H1 (cell line): Measurements from ENCODE around the gene SFMBT2. TPM values are rescaled to one million over a fixed set of nuclear protein-coding genes. Genes with fewer than 3 reads are reported as not detected.

Experiments
- CTCF ChIA-PET: fragments of 300-600 bp; sonication (Branson Sonifier 250); formaldehyde crosslinking; loops from one replicate; lab custom pipeline; 2021; ENCODE audit not compliant: partially characterized antibody; lab: Charles Lee
- POLR2A ChIA-PET: fragments of 300-600 bp; sonication (Branson Sonifier 250); formaldehyde crosslinking; loops from one replicate; lab custom pipeline; 2021; ENCODE audit warnings: inconsistent platforms; ENCODE audit not compliant: partially characterized antibody; lab: Charles Lee
- DNase-seq, 2 experiments: peaks; one replicate each; pipeline versions ENCODE4 v3.0.0 to v3.0.0-alpha.2; 2010 to 2022; ENCODE audit warnings: low spot score in 2 of 2, low read depth in 1 of 2, mixed read lengths in 1 of 2
- FAIRE-seq: peaks from 2 replicates; lab custom pipeline; 2011; peaks lifted over from hg19 to GRCh38; lab: Jason Lieb, UNC
- H2AFZ ChIP-seq: 2 replicates; pipeline ENCODE4 v1.8.1; 2012; ENCODE audit warnings: low read length, inconsistent platforms
- H2AK5ac ChIP-seq: 2 replicates; pipeline ENCODE4 v1.6.1; 2013; ENCODE audit warnings: low read depth, low read length
- H2BK120ac ChIP-seq: replicated peaks from 2 replicates; pipeline ENCODE3; 2013; ENCODE audit warnings: low read depth, low read length, inconsistent platforms
- H2BK12ac ChIP-seq: 2 replicates; pipeline ENCODE4 v1.6.1; 2013; ENCODE audit warnings: low read depth, low read length
- H2BK15ac ChIP-seq: 2 replicates; pipeline ENCODE4 v1.6.1; 2013; ENCODE audit warnings: low read length
- H2BK20ac ChIP-seq: 2 replicates; pipeline ENCODE4 v1.6.1; 2013; ENCODE audit warnings: low read length
- H2BK5ac ChIP-seq: 2 replicates; pipeline ENCODE4 v1.6.1; 2013; ENCODE audit warnings: low read depth, low read length
- H3K14ac ChIP-seq: 2 replicates; pipeline ENCODE4 v1.6.1; 2013; ENCODE audit warnings: inconsistent platforms; ENCODE audit not compliant: insufficient read length
- H3K18ac ChIP-seq: 2 replicates; pipeline ENCODE4 v1.6.1; 2013; ENCODE audit warnings: low read length; ENCODE audit errors: extremely low read depth
- H3K23ac ChIP-seq: 2 replicates; pipeline ENCODE4 v1.6.1; 2013; ENCODE audit warnings: inconsistent platforms; ENCODE audit not compliant: insufficient read length
- H3K23me2 ChIP-seq: 2 replicates; pipeline ENCODE4 v1.6.1; 2013; ENCODE audit warnings: low read depth, low read length
- H3K27ac ChIP-seq: 2 replicates; pipeline ENCODE4 v1.6.1; 2011; ENCODE audit warnings: low read depth, low read length, inconsistent platforms
- H3K27me3 ChIP-seq, 4 experiments: replicated peaks in 1 of 4; 1 replicate in 1 of 4; 2 replicates in 3 of 4; pipeline versions ENCODE4 v1.6.1 to v1.8.1; 2011 to 2013; ENCODE audit warnings: low read length in 3 of 4, mild to moderate bottlenecking in 3 of 4, inconsistent platforms in 2 of 4, mixed read lengths in 2 of 4, moderate library complexity in 1 of 4; ENCODE audit not compliant: control insufficient read depth in 3 of 4, insufficient read depth in 3 of 4; ENCODE audit errors: extremely low read depth in 1 of 4
- H3K36me3 ChIP-seq, 4 experiments: 2 replicates each; pipeline versions ENCODE4 v1.6.1 to v1.8.1; 2011 to 2013; ENCODE audit warnings: mild to moderate bottlenecking in 4 of 4, low read length in 3 of 4, moderate library complexity in 2 of 4, control low read depth in 1 of 4, inconsistent platforms in 1 of 4; ENCODE audit not compliant: insufficient read depth in 4 of 4, control insufficient read depth in 2 of 4
- H3K4ac ChIP-seq: replicated peaks from 2 replicates; pipeline ENCODE3; 2013; ENCODE audit warnings: low read length, low read depth, mixed read lengths, inconsistent platforms; ENCODE audit not compliant: insufficient read length
- H3K4me1 ChIP-seq, 4 experiments: replicated peaks in 1 of 4; 1 replicate in 1 of 4; 2 replicates in 3 of 4; pipeline versions ENCODE4 v1.6.1 to v1.8.1; 2011 to 2013; ENCODE audit warnings: low read length in 3 of 4, inconsistent platforms in 2 of 4, mixed read lengths in 1 of 4; ENCODE audit not compliant: insufficient read depth in 4 of 4, control insufficient read depth in 3 of 4
- H3K4me2 ChIP-seq, 2 experiments: 2 replicates each; pipeline versions ENCODE4 v1.6.1 to v1.8.1; 2011 to 2013; ENCODE audit warnings: low read depth in 2 of 2, low read length in 2 of 2, control low read depth in 1 of 2, inconsistent platforms in 1 of 2, mild to moderate bottlenecking in 1 of 2; ENCODE audit not compliant: insufficient read depth in 1 of 2
- H3K4me3 ChIP-seq, 4 experiments: fragments of 200-600, 300-600 bp in 1 of 4; sonication (generic), shearing (Covaris generic), sonication (Bioruptor Twin) in 1 of 4; 2 replicates each; pipeline versions ENCODE4 v1.5.1 to v1.8.1; 2011 to 2016; ENCODE audit warnings: low read length in 4 of 4, low read depth in 3 of 4, control low read depth in 2 of 4, inconsistent platforms in 2 of 4, mild to moderate bottlenecking in 2 of 4, mixed read lengths in 1 of 4, moderate library complexity in 1 of 4; ENCODE audit not compliant: insufficient read depth in 2 of 4; ENCODE audit errors: extremely low read depth in 1 of 4
- H3K56ac ChIP-seq: replicated peaks from 2 replicates; pipeline ENCODE3; 2013; ENCODE audit warnings: low read depth, mild to moderate bottlenecking, mixed read lengths, low read length, inconsistent platforms; ENCODE audit not compliant: insufficient read length
- H3K79me1 ChIP-seq: 2 replicates; pipeline ENCODE4 v1.6.1; 2013; ENCODE audit warnings: low read depth, low read length, control low read depth
- H3K79me2 ChIP-seq, 2 experiments: 2 replicates each; pipeline versions ENCODE4 v1.6.1 to v1.8.1; 2012 to 2013; ENCODE audit warnings: low read length in 2 of 2, mild to moderate bottlenecking in 2 of 2, inconsistent platforms in 1 of 2; ENCODE audit not compliant: insufficient read depth in 2 of 2, control insufficient read depth in 1 of 2
- H3K9ac ChIP-seq, 4 experiments: replicated peaks in 1 of 4; 1 replicate in 1 of 4; 2 replicates in 3 of 4; pipeline versions ENCODE4 v1.6.1 to v1.8.1; 2011 to 2013; ENCODE audit warnings: low read depth in 3 of 4, low read length in 3 of 4, control low read depth in 2 of 4, mild to moderate bottlenecking in 2 of 4, moderate library complexity in 2 of 4, inconsistent platforms in 1 of 4; ENCODE audit errors: extremely low read depth in 1 of 4
- H3K9me3 ChIP-seq, 2 experiments: 2 replicates each; pipeline versions ENCODE4 v1.6.1 to v1.8.1; 2012 to 2013; ENCODE audit warnings: mild to moderate bottlenecking in 2 of 2, moderate library complexity in 2 of 2, control low read depth in 1 of 2, inconsistent platforms in 1 of 2, low read depth in 1 of 2, low read length in 1 of 2, mixed read lengths in 1 of 2; ENCODE audit not compliant: insufficient read depth in 2 of 2
- H4K20me1 ChIP-seq, 2 experiments: replicated peaks in 1 of 2; 2 replicates each; pipeline versions ENCODE3 to v1.8.1; 2011 to 2013; ENCODE audit warnings: inconsistent platforms in 2 of 2, low read length in 2 of 2, mild to moderate bottlenecking in 1 of 2; ENCODE audit not compliant: insufficient read depth in 2 of 2, control insufficient read depth in 1 of 2
- H4K5ac ChIP-seq: 2 replicates; pipeline ENCODE4 v1.6.1; 2013; ENCODE audit warnings: low read length, low read depth, mixed read lengths, inconsistent platforms; ENCODE audit not compliant: insufficient read length
- H4K8ac ChIP-seq: 2 replicates; pipeline ENCODE4 v1.8.0; 2013; ENCODE audit warnings: mild to moderate bottlenecking, moderate library complexity, low read length, inconsistent platforms; ENCODE audit not compliant: insufficient read depth; ENCODE audit errors: extremely low read depth
- H4K91ac ChIP-seq: replicated peaks from 2 replicates; pipeline ENCODE3; 2013; ENCODE audit warnings: low read length, mixed read lengths, inconsistent platforms; ENCODE audit not compliant: insufficient read length
- FOSL1 ChIP-seq: IDR thresholded peaks from 2 replicates; pipeline ENCODE4 v1.6.1; 2011; ENCODE audit warnings: mild to moderate bottlenecking, low read depth, low read length, moderate library complexity; ENCODE audit not compliant: insufficient read depth
- KDM1A ChIP-seq: fragments of 200-600, 300-600 bp; sonication (generic); IDR thresholded peaks from 2 replicates; pipeline ENCODE4 v1.7.1; 2016; ENCODE audit warnings: mild to moderate bottlenecking, low read length, borderline replicate concordance
- KDM5A ChIP-seq: fragments of 200-600 bp; IDR thresholded peaks from 2 replicates; pipeline ENCODE4 v1.7.1; 2012; ENCODE audit warnings: mild to moderate bottlenecking, low read length, inconsistent platforms, mixed read lengths
- MAX ChIP-seq: IDR thresholded peaks from 2 replicates; pipeline ENCODE4 v1.6.1; 2012; ENCODE audit warnings: inconsistent platforms
- NRF1 ChIP-seq: IDR thresholded peaks from 2 replicates; pipeline ENCODE4 v1.6.1; 2011; ENCODE audit warnings: mild to moderate bottlenecking, low read depth, low read length, improper control_type of control experiment
- POLR2AphosphoS5 ChIP-seq: IDR thresholded peaks from 2 replicates; pipeline ENCODE4 v1.6.1; 2011; ENCODE audit warnings: low read depth, low read length
- POU5F1 ChIP-seq: IDR thresholded peaks from 2 replicates; pipeline ENCODE4 v1.6.1; 2011; ENCODE audit warnings: low read depth, mild to moderate bottlenecking, low read length, moderate library complexity
- RBBP5 ChIP-seq: IDR thresholded peaks from 2 replicates; pipeline ENCODE4 v1.7.1; 2012; ENCODE audit warnings: low read depth, mild to moderate bottlenecking, inconsistent platforms, low read length, moderate library complexity, borderline replicate concordance
- RXRA ChIP-seq: IDR thresholded peaks from 2 replicates; pipeline ENCODE4 v1.6.1; 2011; ENCODE audit warnings: low read depth, mild to moderate bottlenecking, low read length, moderate library complexity; ENCODE audit not compliant: insufficient read depth
- SIRT6 ChIP-seq: IDR thresholded peaks from one replicate; pipeline ENCODE4 v1.7.1; 2012; ENCODE audit warnings: low read length, inconsistent platforms
- SIX5 ChIP-seq: IDR thresholded peaks from 2 replicates; pipeline ENCODE4 v1.6.1; 2011; ENCODE audit warnings: mild to moderate bottlenecking, low read depth, low read length
- SP4 ChIP-seq: IDR thresholded peaks from 2 replicates; pipeline ENCODE4 v1.6.1; 2012; ENCODE audit warnings: low read length, inconsistent platforms
- TAF7 ChIP-seq: optimal IDR thresholded peaks from 2 replicates; pipeline ENCODE3; 2011; ENCODE audit warnings: low read depth, mild to moderate bottlenecking, inconsistent platforms, low read length, moderate library complexity, borderline replicate concordance
- YY1 ChIP-seq: IDR thresholded peaks from 2 replicates; pipeline ENCODE4 v1.6.1; 2011; ENCODE audit warnings: low read depth, mild to moderate bottlenecking, low read length
- ZNF274 ChIP-seq: IDR thresholded peaks from 2 replicates; pipeline ENCODE4 v1.7.0; 2012; ENCODE audit warnings: low read length, borderline replicate concordance; ENCODE audit errors: extremely low read depth
- WGBS, 2 experiments: shearing (Covaris generic) in 1 of 2; methylation state at CpG; one replicate each; pipeline versions ENCODE4 v1.1.6 to v1.1.7; 2013 to 2015; ENCODE audit warnings: low lambda C conversion rate in 2 of 2, mixed read lengths in 2 of 2, inconsistent platforms in 1 of 2, low coverage in 1 of 2, missing lambda C conversion rate in 1 of 2; ENCODE audit not compliant: insufficient replicate concordance in 2 of 2, insufficient coverage in 1 of 2, insufficient read length in 1 of 2; ENCODE audit errors: extremely low coverage in 1 of 2, missing lambda C conversion rate in 1 of 2; 5-methylcytosine and 5-hydroxymethylcytosine counted together
- polyA plus RNA-seq, 7 experiments: library from polyadenylated mRNA; depleted of rRNA in 3 of 7; stranded (reverse) in 5 of 7; unstranded in 2 of 7; fragments of >200 nt in 5 of 7; fragments of 200-250 nt in 2 of 7; gene quantifications; 1 replicate in 5 of 7; 2 replicates in 1 of 7; 4 replicates in 1 of 7; pipeline versions ENCODE4 v1.2.1 to v1.2.3, GENCODE V29; 2011 to 2013; ENCODE audit warnings: missing spikeins in 2 of 7, mixed read lengths in 2 of 7
- total RNA-seq: library from RNA; stranded (reverse); fragmentation: NEBNext Ultra II Directional; extraction: Animal tissue kit (Norgen Biotek cat#: 25700); gene quantifications from 2 replicates; pipeline ENCODE4 v1.2.1, GENCODE V29; 2021

SFMBT2 gene
- total and polyA plus RNA-seq, 2 of the 8 experiments (the other 6 are each of a cell fraction or from before 2014, with no cell fraction given): 2.9 to 11.0 TPM

GRCh38 chr10:7239312-7239985 lies 171.4 kb downstream of the SFMBT2 start:
- Histone ChIP-seq H3K36me3 (peaks cover 0 to 2% (median 0%) of the 10 kb centered on the region in 4 experiments; a peak in 1 of 8 replicates), H3K27ac (no peak overlapping the region), H3K27me3 (no peaks in the 10 kb centered on the region), H4K20me1 (peaks cover 0 to 2% of the 10 kb centered on the region in 2 experiments), H3K23me2 (peaks cover 2% of the 10 kb centered on the region; the same call in 1 of the 2 replicates), H3K23ac (no peak overlapping the region), H2BK12ac (no peak overlapping the region), H3K9ac (no peak overlapping the region), H2BK20ac (no peak overlapping the region), H3K4ac (no peak overlapping the region), H3K4me2 (no peak overlapping the region), H4K5ac (no peak overlapping the region), H3K9me3 (no peaks in the 10 kb centered on the region), H3K4me1 (no peaks in the 10 kb centered on the region), H3K4me3 (no peak overlapping the region), H3K14ac (no peak overlapping the region), H3K56ac (no peak overlapping the region), H3K79me2 (no peaks in the 10 kb centered on the region), H2BK120ac (no peak overlapping the region), H3K18ac (no peak overlapping the region), H4K91ac (no peak overlapping the region), H3K79me1 (no peaks in the 10 kb centered on the region), H2BK5ac (no peak overlapping the region), H2AK5ac (no peak overlapping the region), H4K8ac (no peak overlapping the region), H2AFZ (no peak overlapping the region), H2BK15ac (no peak overlapping the region)
- 83% methylated on average over 5 of the region's 5 CpGs; no CpG with 5 or more reads in 1 of the 2 experiments for WGBS, 2 experiments
- FAIRE-seq: no peak
- DNase-seq: no peak
- ChIA-PET POLR2A (no interaction called here), CTCF (no interaction called here)
- TF ChIP-seq KDM5A: no peak
- TF ChIP-seq SIX5: no peak
- no peak for TF ChIP-seq TAF7
- TF ChIP-seq RBBP5: no peak
- no peak for TF ChIP-seq KDM1A
- TF ChIP-seq FOSL1: no peak
- TF ChIP-seq YY1: no peak
- no peak for TF ChIP-seq MAX
- no peak for TF ChIP-seq SP4
- no peak for TF ChIP-seq NRF1
- TF ChIP-seq POU5F1: no peak
- no peak for TF ChIP-seq POLR2AphosphoS5
- no peak for TF ChIP-seq SIRT6
- TF ChIP-seq ZNF274: no peak
- no peak for TF ChIP-seq RXRA
